ENCODE results near the gene NCOA3. TPM values are rescaled to one million over a fixed set of nuclear protein-coding genes. Genes with fewer than 3 reads are reported as not detected.
A peak's percentile ranks its signal among the peaks of the same experiment; 100 is the strongest.
"Not testable (repeated sequence)": the region's sequence is repeated elsewhere in the genome, so short reads cannot be mapped to it uniquely, and the experiment has no call there.

NCOA3 gene
- total RNA-seq, 1 donor from 2014 or later: 18.6 TPM

DNA sequence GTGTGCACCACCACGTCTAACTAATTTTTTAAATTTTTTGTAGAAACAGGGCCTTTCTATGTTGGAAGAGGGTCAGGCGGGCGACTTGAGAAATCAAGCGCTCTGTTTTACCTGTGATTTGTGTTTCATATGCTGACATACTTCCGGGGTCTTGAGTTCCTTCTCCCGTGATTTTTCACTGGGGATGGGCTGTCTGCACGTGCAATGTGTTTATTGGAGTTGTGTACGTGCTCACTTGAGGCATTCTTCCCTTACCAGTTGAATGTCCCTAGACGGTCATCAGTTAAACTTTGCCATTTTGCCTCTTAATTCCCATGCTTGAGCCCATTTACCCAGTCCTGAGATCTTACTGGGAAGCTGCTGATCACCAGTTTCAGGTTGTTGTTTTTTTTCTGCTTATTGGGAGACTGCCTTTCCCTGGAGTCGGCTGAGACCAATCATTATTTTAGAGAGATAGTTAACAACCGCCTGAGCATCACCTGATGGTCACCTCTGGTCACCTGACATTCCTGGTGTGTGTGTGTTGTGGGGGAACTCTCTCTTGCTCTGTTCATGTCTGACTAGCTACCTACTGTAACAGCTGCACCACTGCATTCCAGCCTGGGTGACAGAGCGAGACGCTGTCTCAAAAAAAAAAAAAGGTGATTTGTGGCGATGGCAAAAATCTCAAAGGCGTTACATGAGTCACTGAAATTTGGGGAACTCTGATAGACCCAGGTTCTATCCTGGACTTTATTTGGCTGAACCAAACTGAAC, 34.8 kb upstream of the NCOA3 start:
- intact Hi-C loops (cut with DNase I): no loop called here
- no peak for DNase-seq (ENCODE audit: low spot score)

DNA sequence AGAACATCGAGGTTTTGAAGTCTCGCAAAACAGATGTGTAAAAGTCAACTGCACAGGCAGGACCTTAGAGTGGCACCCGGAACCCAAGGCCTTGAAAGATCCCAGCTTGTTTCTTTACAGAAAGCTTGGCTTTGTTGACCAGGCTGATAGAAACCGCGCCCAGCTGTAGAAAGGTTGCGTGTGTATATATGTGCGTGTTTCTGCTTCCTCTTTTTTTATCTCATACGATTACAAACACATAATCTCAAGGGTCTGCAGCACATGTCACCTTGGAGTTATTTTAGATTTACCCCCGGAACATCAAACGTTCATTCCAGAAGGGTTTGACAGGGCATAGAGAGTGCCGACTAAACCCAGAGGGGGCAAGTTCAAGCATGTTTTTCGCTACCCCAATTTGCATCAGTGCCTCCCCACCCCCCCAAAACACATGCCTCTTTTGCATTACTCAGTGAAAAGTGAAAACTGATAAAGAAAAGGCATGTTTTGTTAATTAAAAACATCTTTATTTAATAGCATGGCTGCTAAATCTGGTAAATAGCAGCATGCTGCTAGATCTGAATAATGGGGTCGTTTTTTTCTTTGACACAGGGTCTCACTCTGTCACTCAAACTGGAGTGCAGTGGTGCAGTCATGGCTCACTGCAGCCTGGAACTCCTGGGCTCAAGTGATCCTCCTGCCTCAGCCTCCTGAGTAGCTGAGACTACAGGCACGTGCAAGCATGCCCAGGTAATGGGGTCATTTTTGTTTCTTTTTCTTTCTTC, 33.2 kb upstream of the NCOA3 start:
- intact Hi-C loops (cut with DNase I): no loop called here
- DNase-seq (ENCODE audit: low spot score): no peak

DNA sequence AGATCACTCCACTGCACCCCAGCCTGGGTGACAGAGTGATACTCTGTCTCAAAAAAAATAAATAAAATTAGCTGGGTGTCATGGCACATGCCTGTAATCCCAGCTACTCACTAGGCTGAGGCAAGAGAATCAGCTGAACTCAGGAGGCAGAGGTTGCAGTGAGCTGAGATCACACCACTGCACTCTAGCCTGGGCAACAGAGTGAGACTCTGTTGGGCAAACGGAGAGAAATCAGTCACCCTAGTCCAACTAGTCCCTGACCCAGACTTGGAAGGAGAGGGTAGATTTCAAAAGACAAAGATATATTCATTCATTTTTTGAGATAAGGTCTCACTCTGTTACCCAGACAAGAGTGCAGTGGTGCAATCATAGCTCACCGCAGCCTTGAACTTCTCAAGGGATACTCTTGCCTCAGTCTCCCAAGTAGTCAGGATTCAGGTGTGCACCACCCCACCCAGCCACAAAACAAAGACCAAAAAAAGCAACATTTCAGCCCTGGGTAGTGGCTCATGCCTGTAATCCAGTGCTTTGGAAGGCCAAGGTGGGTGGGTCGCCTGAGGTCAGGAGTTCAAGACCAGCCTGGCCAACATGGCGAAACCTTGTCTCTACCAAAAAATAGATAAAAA, 26.2 kb upstream of the NCOA3 start:
- no peak for DNase-seq (ENCODE audit: low spot score)
- intact Hi-C loops (cut with DNase I): no loop called here

DNA sequence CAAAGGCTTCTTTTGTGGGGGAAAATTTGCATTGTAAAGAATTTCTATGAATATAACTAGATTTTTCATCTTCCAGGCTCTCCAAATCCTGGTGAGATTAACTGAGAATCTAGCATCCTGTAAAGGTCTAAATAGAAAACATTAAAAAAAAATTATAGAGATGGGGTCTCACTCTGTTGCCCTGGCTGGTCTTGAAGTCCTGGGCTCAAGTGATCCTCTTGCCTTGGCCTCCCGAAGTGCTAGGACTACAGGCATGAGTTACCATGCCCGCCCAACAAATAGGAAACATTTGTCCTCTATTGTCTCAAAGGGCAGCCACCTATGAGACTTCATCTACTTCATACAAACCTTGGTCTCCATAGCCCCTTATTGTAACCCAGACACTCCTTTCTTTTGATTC, 25.2 kb upstream of the NCOA3 start:
- DNase-seq (ENCODE audit: low spot score): no peak
- intact Hi-C loops (cut with DNase I): no loop called here

DNA sequence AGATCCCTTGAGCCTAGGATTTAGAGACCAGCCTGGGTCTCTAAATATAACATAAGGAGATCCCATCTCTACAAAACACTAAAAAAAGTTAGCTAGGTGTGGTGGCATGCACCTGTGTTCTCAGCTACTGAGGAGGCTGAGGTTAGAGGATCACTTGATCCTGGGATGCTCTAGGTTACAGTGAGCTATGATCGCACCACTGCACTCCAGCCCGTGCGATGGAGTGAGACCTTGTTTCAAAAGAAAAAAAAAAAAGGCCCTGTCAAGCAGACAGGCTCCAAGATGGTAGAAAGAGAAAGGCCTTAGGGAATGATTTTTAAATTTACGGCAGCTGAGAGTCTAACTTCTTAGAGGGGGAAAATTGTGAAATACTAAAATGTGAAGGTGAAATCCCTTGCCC, 22.6 kb upstream of the NCOA3 start:
- no peak for DNase-seq (ENCODE audit: low spot score)
- intact Hi-C loops (cut with DNase I): no loop called here

DNA sequence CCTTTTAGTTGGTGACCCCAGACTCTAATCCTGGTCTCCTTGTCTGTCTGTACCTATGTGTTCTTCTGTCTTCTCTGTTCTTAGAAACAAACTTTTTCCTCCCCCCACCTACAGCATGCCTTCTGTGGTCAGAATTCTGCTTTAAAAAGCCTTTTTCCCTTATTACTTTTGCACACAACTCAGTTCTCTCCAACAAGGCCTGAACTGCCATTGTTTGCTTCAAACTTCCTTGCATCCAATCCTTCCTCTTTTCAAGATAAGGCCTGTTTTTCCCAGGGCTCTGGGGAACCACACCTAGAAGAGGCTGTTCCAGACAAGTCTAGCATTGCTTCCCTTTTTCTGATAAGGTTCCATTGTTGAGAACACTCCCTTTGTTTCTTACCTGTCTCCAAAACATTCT, 22.2 kb upstream of the NCOA3 start:
- no peak for DNase-seq (ENCODE audit: low spot score)
- intact Hi-C loops (cut with DNase I): no loop called here

DNA sequence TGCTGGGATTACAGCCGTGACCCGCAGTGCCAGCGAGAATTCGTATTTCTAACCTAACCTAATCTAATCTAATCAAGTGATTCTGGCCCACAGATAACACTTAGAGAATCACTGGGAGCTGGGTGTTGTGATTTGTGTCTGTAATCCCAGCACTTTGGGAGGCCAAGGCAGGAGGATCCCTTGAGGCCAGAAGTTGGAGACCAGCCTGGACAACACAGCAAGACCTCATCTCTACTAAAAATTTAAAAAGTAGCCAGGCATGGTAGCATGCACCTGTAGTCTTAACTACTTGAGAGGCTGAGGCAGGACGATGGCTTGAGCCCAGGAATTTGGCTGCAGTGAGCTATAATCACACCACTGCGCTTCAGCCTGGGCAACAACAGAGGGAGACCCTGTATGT, 21.4 kb upstream of the NCOA3 start:
- intact Hi-C loops (cut with DNase I): no loop called here
- DNase-seq (ENCODE audit: low spot score): no peak

DNA sequence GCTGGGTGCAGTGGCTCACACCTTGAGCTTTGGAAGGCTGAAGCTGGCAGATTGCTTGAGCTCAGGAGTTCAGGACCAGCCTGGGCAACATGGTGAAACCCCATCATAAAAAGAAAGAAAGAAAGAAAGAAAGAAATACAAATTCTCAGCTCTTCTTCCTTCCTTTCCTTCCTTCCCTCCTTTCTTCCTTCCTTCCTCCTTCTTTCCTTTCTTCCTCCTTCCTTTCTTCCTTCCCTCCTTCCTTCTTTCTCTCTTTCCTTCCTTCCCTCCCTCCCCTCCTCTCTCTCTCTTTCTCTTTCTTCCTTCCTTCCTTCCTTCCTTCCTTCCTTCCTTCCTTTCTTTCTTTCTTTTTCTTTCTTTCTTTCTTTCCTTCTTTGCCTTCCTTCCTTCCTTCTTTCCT, 21.0 kb upstream of the NCOA3 start:
- intact Hi-C loops (cut with DNase I): no loop called here
- no peak for DNase-seq (ENCODE audit: low spot score)

DNA sequence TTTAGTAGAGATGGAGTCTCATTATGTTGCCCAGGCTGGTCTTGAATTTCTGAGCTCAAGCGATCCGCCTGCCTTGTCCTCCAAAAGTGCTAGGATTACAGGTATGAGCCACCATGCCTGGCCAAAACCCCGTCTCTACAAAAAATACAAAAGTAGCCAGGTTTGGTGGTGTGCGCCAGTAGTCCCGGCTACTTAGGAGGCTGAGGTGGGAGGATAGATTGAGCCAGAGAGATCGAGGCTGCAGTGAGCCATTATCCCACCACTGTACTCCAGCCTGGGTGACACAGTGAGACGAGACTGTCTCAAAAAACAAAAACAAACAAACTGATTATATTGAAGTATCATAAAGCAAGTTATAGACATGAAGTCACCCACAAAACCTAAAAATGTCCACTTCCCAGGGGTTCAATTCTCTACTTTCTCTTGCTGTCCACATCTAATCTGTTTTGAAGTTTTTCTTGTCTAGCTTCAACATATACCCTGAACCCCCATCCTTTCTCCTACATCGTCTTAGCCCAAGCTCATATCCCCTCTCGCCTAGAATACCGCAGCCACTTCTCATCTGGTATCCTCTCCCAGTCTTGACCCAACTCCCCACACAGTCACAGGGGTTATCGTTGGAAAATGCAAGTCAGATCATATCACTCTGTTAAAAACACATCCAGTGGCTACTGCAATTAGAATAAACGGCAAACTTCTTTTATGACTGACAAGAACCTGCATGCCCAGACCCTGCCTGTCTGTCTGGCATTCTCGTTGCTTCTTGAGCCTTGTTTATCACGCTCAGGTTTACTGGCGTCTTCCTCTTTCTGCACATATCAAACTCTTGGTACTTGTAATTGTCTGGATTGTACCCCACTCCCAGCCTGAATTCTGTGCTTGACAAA, 20.1 kb upstream of the NCOA3 start:
- DNase-seq (ENCODE audit: low spot score): no peak
- intact Hi-C loops (cut with DNase I): no loop called here

DNA sequence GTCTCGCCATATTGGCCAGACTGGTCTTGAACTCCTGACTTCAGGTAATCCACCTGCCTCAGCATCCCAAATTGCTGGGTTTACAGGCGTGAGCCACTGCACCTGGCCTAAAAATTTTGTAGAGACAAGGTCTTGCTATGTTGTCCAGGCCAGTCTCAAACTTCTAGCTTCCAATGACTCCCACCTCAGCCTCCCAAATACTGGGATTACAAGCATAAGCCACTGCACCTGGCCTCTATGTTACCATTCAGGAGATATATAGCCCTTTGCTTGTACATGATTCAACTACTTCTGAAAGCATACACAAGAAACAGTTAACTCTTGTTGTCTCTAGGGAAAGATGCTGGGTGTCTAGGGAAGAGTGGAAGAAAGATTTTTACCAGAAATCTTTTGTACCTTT, 19.0 kb upstream of the NCOA3 start:
- no peak for DNase-seq (ENCODE audit: low spot score)
- intact Hi-C loops (cut with DNase I): no loop called here

DNA sequence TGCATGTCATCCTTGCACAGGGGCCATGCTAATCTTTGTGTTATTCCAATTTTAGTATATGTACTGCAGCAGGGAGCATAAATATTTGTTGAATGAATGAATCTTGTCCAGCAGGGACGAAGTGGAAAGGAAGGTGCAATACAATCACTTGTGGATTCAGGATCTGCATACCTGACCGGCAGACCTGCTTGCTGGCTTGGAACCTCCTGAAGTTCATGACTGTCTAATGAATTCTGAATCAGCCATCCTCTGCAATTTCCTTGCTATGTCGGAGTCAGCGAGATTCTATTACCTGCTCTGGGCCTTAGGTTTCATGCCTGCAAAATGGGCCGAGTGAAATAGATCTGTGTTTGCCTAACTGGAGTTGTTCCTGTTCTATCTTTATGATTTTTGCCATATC, 17.4 kb upstream of the NCOA3 start:
- intact Hi-C loops (cut with DNase I): no loop called here
- DNase-seq (ENCODE audit: low spot score): no peak

DNA sequence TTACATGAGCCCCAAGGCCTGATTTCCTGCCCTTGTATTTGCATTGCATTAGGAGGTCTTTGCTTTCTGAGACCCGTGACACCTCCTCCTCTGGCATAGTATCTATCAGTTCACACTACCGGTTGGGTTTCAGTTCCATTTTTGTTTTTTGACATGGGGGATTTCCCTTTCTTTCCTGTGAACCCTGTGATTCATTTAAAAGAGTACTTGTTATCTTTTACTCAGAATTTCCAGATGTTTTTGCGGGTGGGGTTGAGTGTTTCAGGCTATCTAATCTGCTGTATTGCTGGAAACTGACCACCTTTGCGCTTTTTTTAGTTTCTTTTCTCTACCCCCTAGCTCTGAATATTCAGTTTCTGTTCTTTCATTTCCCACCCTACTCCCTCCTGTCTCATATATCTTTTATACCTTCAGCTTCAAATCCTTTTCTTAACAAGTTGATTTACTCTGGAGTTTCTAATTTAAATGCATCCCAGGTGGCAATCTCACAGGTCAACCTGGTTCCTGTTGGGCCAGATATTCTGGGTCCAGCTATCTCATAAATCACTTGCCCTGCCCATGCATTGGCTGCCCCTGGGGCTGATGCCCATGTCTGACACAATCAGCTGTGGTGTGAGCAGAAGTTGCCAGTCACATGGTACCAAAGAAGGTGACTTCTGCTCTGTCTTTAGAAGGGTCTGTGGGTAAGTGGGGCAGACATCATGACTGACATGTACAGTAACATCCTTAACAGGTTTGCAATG, 14.3 kb upstream of the NCOA3 start:
- intact Hi-C loops (cut with DNase I): no loop called here
- DNase-seq (ENCODE audit: low spot score): no peak

DNA sequence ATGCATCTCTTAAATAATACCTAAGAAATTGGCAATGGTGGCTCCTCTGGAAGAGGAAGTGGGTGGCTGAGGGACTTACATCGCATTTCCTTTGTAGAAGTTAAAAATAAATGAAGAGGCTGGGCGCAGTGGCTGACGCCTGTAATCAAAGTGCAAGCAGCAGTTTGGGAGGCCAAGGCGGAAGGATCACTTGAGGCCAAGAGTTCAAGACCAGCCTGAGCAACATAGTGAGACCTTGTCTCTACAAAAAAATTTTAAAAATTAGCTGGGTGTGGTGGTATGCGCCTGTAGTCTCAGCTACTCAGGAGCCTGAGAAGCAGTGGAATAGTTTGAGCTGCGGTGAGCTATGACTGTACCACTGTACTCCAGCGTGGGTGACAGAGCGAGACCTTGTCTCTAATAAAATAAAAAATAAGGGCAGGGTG, 12.2 kb upstream of the NCOA3 start:
- DNase-seq (ENCODE audit: low spot score): no peak
- intact Hi-C loops (cut with DNase I): no loop called here

DNA sequence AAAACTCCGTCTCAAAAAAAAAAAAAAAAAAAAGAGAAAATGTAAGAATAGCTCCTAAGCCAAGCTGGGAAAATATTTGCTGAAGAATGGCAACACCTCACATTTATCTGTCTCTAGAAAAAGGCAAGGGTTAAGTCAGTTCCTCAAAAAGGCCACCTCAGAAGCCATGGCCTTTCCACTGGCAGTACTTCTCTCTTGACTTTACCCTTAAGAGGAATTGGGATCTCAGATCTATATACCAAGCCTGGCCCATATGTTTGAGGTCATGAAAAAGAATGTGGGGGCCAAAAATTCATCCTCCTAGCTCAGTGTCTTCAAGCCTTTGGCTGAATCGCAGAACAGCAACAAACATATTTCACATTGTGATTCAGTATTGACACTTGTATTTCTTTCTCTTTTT, 10.9 kb upstream of the NCOA3 start:
- no peak for DNase-seq (ENCODE audit: low spot score)
- intact Hi-C loops (cut with DNase I): loop anchor here (10.0 kb wide), 1 partner anchor 276 kb away; no protein-coding TSS in a partner anchor

DNA sequence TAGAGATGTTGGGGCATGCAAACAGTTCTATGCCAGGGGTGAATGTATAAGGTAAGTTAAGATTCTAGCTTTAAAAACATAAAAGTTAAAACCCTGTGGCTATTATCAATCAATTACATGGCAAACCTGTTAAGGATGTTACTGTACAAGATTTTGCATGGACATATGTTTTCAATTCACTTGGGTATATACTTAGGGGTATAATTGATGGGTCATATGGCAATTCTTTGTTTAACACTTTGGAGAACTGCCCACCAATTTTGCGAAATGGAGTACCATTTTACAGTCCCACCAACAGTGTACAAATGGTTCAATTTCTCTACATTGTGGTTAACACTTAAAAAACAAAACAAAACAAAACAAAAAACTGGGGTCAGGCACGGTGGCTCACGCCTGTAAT, 9.4 kb upstream of the NCOA3 start:
- intact Hi-C loops (cut with DNase I): loop anchor here (10.0 kb wide), 1 partner anchor 277 kb away; no protein-coding TSS in a partner anchor
- no peak for DNase-seq (ENCODE audit: low spot score)

DNA sequence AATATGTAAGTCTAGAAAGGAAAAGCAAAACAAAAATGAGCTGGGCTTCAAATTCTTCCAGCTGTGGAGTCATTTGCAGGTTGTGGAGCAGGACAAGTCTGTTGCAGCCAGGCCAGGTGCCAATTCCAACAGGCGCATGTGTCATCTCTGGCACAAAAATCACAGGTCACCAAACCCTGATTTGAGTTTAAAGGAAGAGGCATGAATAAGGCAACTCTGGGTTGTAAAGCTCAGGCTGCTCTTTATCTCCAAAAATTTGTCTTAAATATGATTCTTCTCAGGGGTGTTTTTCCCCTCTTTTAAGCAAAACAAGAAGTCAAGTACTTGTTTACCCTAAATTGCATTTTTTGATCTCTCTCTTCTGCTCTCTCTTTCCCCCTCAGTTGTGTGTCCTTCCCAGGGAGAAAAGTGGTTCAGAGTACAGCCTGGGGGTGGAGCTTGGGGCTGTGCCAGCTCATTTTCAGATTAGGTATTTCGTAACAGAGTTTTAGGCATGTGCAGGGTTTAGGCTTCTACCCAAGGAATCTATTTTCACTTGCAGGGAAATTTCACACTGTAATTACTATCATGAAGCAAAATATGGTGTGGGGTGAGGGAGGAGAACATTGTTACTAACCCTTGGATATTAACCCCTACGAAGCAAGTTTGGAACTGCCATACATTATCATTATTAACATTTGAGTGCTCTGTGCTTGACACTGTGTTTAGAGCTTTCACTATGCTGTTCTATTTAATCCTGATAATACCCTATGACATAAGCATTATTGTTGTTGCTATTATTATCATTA, 8.3 kb upstream of the NCOA3 start:
- peak; percentile 86 for DNase-seq (ENCODE audit: low spot score)
- intact Hi-C loops (cut with DNase I): loop anchor here (10.0 kb wide), 1 partner anchor 279 kb away; no protein-coding TSS in a partner anchor

DNA sequence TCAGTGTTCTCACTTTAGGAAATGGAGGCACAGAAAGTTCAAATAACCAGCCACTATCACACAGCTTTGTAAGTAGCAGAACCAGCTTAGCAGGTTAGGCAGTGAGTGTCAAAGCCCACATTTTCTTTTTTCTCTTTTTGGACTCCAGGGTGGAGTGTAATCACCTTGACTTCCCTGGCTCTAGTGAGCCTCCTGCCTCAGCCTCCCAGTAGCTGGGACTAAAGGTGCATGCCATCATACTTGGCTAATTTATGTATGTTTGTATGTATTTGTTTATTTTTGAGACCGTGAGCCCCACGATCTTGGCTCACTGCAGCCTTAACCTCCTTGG, 7.8 kb upstream of the NCOA3 start:
- intact Hi-C loops (cut with DNase I): loop anchor here (10.0 kb wide), 1 partner anchor 279 kb away; no protein-coding TSS in a partner anchor
- DNase-seq (ENCODE audit: low spot score): no peak

DNA sequence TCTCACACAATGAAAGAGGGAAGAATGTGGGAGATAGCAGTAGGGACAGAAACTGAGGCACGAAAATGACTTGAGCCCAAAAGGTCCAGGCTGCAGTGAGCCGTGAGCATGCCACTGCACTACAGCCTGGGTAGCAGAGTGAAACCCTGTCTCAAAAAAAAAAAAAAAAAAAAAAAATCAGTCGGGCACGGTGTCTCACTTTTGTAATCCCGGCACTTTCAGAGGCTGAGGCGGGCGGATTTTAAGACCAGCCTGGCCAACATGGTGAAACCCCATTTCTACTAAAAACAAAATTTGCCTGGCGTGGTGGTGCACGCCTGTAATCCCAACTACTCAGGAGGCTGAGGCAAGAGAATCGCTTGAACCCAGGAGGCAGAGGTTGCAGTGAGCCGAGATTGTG, 7.1 kb upstream of the NCOA3 start:
- intact Hi-C loops (cut with DNase I): loop anchor here (10.0 kb wide), 1 partner anchor 280 kb away; no protein-coding TSS in a partner anchor
- not testable (repeated sequence) for DNase-seq (ENCODE audit: low spot score)
